Measurements from ENCODE around the gene NRXN3.

NRXN3 gene

DNA sequence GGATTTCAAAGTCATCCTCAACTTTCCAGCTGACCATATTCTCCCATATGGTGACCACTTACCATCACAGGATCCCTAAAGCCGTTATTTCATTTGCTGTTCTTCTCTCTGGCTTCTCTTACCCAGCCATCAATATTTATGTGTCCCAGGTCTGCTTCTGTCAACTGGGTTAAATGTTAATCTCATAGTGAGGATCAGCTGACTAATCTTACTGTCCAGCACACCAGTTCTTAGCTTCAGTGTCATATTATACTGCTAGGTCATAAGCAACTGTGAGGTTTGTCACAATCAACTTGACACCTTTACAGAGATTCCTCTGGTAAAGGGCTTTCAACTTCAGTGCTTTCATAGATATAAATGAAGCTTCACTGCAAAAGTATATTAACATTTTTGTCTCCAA lies 1746.7 kb downstream of the NRXN3 start:
- no peak for DNase-seq (ENCODE audit: low read depth)
- TF ChIP-seq, protein P1, sequence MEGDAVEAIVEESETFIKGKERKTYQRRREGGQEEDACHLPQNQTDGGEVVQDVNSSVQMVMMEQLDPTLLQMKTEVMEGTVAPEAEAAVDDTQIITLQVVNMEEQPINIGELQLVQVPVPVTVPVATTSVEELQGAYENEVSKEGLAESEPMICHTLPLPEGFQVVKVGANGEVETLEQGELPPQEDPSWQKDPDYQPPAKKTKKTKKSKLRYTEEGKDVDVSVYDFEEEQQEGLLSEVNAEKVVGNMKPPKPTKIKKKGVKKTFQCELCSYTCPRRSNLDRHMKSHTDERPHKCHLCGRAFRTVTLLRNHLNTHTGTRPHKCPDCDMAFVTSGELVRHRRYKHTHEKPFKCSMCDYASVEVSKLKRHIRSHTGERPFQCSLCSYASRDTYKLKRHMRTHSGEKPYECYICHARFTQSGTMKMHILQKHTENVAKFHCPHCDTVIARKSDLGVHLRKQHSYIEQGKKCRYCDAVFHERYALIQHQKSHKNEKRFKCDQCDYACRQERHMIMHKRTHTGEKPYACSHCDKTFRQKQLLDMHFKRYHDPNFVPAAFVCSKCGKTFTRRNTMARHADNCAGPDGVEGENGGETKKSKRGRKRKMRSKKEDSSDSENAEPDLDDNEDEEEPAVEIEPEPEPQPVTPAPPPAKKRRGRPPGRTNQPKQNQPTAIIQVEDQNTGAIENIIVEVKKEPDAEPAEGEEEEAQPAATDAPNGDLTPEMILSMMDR (conservative IDR thresholded peaks at IDR 0.05; ENCODE audit: low read depth, low read length) = no peak
- no peak overlapping the region for H3K4me3 ChIP-seq (ENCODE audit: low read length)
